Panc1 (cell line): ENCODE measurements around the gene SUPV3L1. TPM values are rescaled to one million over a fixed set of nuclear protein-coding genes. Genes with fewer than 3 reads are reported as not detected.

Source experiments
- ATAC-seq: fragments of 200-7000 bp; cut with Tn5 transposase; 2 replicates; pipeline ENCODE4 v1.9.1; 2020; ENCODE audit warnings: mild to moderate bottlenecking, moderate library complexity
- BruUV-seq: library from RNA; stranded (reverse); fragments of 400-500 nt; replicated peaks from 2 replicates; lab custom pipeline; 2021; lab: Mats Ljungman, UMichigan
- CTCF ChIA-PET: fragments of 300-600 bp; sonication (Branson Sonifier 250); formaldehyde crosslinking; loops from one replicate; lab custom pipeline; 2022; ENCODE audit warnings: antibody characterized with exemption; lab: Charles Lee
- POLR2A ChIA-PET: fragments of 300-600 bp; sonication (Branson Sonifier 250); formaldehyde crosslinking; loops from one replicate; lab custom pipeline; 2022; ENCODE audit warnings: antibody characterized with exemption; lab: Charles Lee
- DNase-seq: peaks from one replicate; pipeline ENCODE4 v3.0.0-alpha.2; 2010; ENCODE audit warnings: low read depth, low spot score
- H3K27ac ChIP-seq: 2 replicates; pipeline ENCODE4 v1.5.1; 2011; ENCODE audit warnings: mild to moderate bottlenecking, low read length, inconsistent platforms
- H3K27me3 ChIP-seq: fragments of 200-500 bp; sonication (Bioruptor generic); 2 replicates; pipeline ENCODE4 v1.6.0; 2014; ENCODE audit warnings: low read length, inconsistent platforms; ENCODE audit not compliant: control insufficient read depth, insufficient read depth
- H3K36me3 ChIP-seq: fragments of 200-500 bp; sonication (Bioruptor generic); 2 replicates; pipeline ENCODE4 v1.5.1; 2014; ENCODE audit warnings: inconsistent platforms, mild to moderate bottlenecking, low read length, moderate library complexity; ENCODE audit not compliant: control insufficient read depth, insufficient read depth
- H3K4me1 ChIP-seq: 2 replicates; pipeline ENCODE4 v1.5.1; 2011; ENCODE audit warnings: inconsistent platforms, mild to moderate bottlenecking, low read length, moderate library complexity; ENCODE audit not compliant: control insufficient read depth, insufficient read depth
- H3K4me3 ChIP-seq, 2 experiments: 2 replicates each; pipeline ENCODE4 v1.5.1; 2011 to 2012; ENCODE audit warnings: low read depth in 2 of 2, low read length in 2 of 2, mild to moderate bottlenecking in 2 of 2, inconsistent platforms in 1 of 2, moderate library complexity in 1 of 2
- H3K9me3 ChIP-seq: fragments of 200-500 bp; sonication (Bioruptor generic); 2 replicates; pipeline ENCODE4 v1.5.1; 2014; ENCODE audit warnings: low read depth, mild to moderate bottlenecking, inconsistent platforms, low read length, moderate library complexity; ENCODE audit not compliant: control insufficient read depth, insufficient read depth
- POLR2AphosphoS5 ChIP-seq: IDR thresholded peaks from 2 replicates; pipeline ENCODE4 v1.6.1; 2012; ENCODE audit warnings: mild to moderate bottlenecking, low read depth, low read length, moderate library complexity
- SIN3A ChIP-seq: IDR thresholded peaks from 2 replicates; pipeline ENCODE4 v1.6.1; 2012; ENCODE audit warnings: low read depth, mild to moderate bottlenecking, low read length, moderate library complexity, borderline replicate concordance; ENCODE audit not compliant: insufficient read depth
- TCF7L2 ChIP-seq: IDR thresholded peaks from 2 replicates; pipeline ENCODE4 v1.6.1; 2011; ENCODE audit warnings: mild to moderate bottlenecking, low read depth, low read length, inconsistent platforms
- in situ Hi-C: cut with HindIII; loops from 2 replicates; pipeline ENCODE4 v1.10.0; 2016; ENCODE audit warnings: low sequenced_read_pairs, low pct_unique_long_range_greater_than_20kb
- intact Hi-C: fragments of 100-400 bp; cut with micrococcal nuclease; formaldehyde crosslinking; loops from one replicate; pipeline ENCODE4 v1.10.0; 2022; ENCODE audit not compliant: unreplicated experiment
- total RNA-seq: library from RNA; stranded (reverse); gene quantifications from one replicate; pipeline ENCODE4 v1.2.1, GENCODE V29; 2021; ENCODE audit not compliant: unreplicated experiment
- TF ChIP-seq, protein P1 (sequence below): fragments of 450-650 bp; IDR thresholded peaks from 2 replicates; pipeline ENCODE4 v1.5.1; 2017; ENCODE audit warnings: mild to moderate bottlenecking
- TF ChIP-seq, protein P2 (sequence below), 2 experiments: IDR thresholded peaks; 2 replicates each; pipeline ENCODE4 v1.6.1; 2011 to 2012; ENCODE audit warnings: low read depth in 2 of 2, control low read depth in 1 of 2, low read length in 1 of 2, mild to moderate bottlenecking in 1 of 2, moderate library complexity in 1 of 2; ENCODE audit not compliant: insufficient read depth in 1 of 2

The SUPV3L1 gene
- total RNA-seq, 1 experiment from 2014 or later: 65.0 TPM

DNA sequence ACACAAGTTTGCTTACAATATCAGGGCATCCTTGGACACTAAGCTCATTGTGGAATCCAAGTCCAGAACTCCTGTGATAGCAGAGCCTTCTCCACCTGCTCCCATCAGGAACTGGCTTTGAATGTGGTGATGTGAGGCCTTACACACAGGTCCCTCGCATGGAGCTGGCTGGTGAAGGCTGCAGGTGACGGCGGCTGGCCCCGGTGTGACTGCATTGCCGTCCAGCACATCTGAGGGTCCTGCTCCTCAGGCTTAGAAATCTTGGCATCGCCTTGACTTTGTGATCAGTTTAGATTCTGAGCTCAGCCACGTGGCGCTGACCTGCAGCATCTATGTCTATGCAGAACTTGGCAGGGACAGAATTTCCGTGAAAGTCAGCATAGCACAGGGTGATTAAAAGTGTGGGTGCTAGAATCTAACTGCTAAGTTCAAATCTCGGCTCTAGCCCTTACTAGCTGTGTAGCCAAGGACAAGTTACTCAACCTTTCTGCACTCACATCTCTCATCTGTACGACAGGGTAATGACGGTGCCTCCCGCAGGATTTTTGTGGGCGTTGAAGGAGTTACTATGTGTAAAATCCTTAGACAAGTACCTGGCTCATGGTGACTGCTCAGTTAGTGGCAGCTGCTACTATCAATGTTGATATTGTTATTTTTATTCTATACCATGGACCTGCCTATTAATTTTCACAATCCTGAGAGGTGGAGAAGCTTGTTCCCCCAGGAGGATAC, 66.7 kb downstream of the SUPV3L1 start:
- Histone ChIP-seq H3K4me1 (no peaks in the 10 kb centered on the region), H3K36me3 (no peaks in the 10 kb centered on the region), H3K27me3 (no peaks in the 10 kb centered on the region), H3K9me3 (no peaks in the 10 kb centered on the region), H3K27ac (no peak overlapping the region), H3K4me3 (no peak overlapping the region)
- POLR2A ChIA-PET: no interaction called here
- ATAC-seq (no peak), DNase-seq (no peak)
- TF ChIP-seq SIN3A: no peak
- TF ChIP-seq POLR2AphosphoS5: no peak
- TF ChIP-seq, protein P1, sequence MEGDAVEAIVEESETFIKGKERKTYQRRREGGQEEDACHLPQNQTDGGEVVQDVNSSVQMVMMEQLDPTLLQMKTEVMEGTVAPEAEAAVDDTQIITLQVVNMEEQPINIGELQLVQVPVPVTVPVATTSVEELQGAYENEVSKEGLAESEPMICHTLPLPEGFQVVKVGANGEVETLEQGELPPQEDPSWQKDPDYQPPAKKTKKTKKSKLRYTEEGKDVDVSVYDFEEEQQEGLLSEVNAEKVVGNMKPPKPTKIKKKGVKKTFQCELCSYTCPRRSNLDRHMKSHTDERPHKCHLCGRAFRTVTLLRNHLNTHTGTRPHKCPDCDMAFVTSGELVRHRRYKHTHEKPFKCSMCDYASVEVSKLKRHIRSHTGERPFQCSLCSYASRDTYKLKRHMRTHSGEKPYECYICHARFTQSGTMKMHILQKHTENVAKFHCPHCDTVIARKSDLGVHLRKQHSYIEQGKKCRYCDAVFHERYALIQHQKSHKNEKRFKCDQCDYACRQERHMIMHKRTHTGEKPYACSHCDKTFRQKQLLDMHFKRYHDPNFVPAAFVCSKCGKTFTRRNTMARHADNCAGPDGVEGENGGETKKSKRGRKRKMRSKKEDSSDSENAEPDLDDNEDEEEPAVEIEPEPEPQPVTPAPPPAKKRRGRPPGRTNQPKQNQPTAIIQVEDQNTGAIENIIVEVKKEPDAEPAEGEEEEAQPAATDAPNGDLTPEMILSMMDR: no peak
- no peak for TF ChIP-seq TCF7L2
- TF ChIP-seq, protein P2, sequence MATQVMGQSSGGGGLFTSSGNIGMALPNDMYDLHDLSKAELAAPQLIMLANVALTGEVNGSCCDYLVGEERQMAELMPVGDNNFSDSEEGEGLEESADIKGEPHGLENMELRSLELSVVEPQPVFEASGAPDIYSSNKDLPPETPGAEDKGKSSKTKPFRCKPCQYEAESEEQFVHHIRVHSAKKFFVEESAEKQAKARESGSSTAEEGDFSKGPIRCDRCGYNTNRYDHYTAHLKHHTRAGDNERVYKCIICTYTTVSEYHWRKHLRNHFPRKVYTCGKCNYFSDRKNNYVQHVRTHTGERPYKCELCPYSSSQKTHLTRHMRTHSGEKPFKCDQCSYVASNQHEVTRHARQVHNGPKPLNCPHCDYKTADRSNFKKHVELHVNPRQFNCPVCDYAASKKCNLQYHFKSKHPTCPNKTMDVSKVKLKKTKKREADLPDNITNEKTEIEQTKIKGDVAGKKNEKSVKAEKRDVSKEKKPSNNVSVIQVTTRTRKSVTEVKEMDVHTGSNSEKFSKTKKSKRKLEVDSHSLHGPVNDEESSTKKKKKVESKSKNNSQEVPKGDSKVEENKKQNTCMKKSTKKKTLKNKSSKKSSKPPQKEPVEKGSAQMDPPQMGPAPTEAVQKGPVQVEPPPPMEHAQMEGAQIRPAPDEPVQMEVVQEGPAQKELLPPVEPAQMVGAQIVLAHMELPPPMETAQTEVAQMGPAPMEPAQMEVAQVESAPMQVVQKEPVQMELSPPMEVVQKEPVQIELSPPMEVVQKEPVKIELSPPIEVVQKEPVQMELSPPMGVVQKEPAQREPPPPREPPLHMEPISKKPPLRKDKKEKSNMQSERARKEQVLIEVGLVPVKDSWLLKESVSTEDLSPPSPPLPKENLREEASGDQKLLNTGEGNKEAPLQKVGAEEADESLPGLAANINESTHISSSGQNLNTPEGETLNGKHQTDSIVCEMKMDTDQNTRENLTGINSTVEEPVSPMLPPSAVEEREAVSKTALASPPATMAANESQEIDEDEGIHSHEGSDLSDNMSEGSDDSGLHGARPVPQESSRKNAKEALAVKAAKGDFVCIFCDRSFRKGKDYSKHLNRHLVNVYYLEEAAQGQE (IDR thresholded peaks at IDR 0.05; ENCODE audit: insufficient read depth in 1 of 2, low read depth in 2 of 2, low read length in 1 of 2): no peak
- CTCF ChIA-PET: no interaction called here
- no TSS peak for BruUV-seq
- intact Hi-C loops (no loop called here), in situ Hi-C loops (no loop called here)

DNA sequence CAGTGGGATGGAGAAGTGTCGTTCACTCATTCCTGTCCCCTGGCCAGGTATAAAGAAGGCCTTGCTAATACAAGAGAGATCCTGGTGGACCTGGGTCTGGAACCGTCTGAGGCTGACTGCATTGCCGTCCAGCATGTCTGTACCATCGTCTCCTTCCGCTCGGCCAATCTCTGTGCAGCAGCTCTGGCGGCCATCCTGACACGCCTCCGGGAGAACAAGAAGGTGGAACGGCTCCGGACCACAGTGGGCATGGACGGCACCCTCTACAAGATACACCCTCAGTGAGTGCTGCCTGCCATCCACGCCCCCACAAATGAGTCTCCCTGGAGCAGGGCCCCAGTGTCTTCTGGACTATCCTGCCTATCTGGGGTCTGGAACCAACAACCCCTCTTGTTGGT, 67.3 kb downstream of the SUPV3L1 start:
- ChIA-PET CTCF (no interaction called here), POLR2A (no interaction called here)
- Histone ChIP-seq H3K27me3 (no peaks in the 10 kb centered on the region), H3K27ac (no peak overlapping the region), H3K36me3 (no peaks in the 10 kb centered on the region), H3K4me3 (no peak overlapping the region), H3K4me1 (no peaks in the 10 kb centered on the region), H3K9me3 (no peaks in the 10 kb centered on the region)
- DNase-seq (no peak), ATAC-seq (no peak)
- in situ Hi-C loops: no loop called here
- no peak for TF ChIP-seq POLR2AphosphoS5
- TF ChIP-seq SIN3A: no peak
- TF ChIP-seq, protein P2 (IDR thresholded peaks at IDR 0.05; ENCODE audit: insufficient read depth in 1 of 2, low read depth in 2 of 2, low read length in 1 of 2): no peak
- TF ChIP-seq, protein P1: no peak
- TF ChIP-seq TCF7L2: no peak
- intact Hi-C loops: no loop called here
- BruUV-seq: no TSS peak
